ENCODE measurements around the gene ASPM.
"Not testable (repeated sequence)": the region's sequence is repeated elsewhere in the genome, so short reads cannot be mapped to it uniquely, and the experiment has no call there.

The ASPM gene

GRCh38 chr1:197063212-197063611 is 83.3 kb downstream of the ASPM start:
- H3K4me1 ChIP-seq (ENCODE audit: control insufficient read depth, insufficient read depth, low read length) = no peaks in the 10 kb centered on the region
- H3K27ac ChIP-seq (ENCODE audit: low read depth, low read length) = no peak overlapping the region
- no peaks in the 10 kb centered on the region for H3K27me3 ChIP-seq (ENCODE audit: control insufficient read depth, insufficient read depth, low read length)
- H3K36me3 ChIP-seq (ENCODE audit: control insufficient read depth, insufficient read depth, low read length) = no peaks in the 10 kb centered on the region
- H3K4me3 ChIP-seq (ENCODE audit: low read length) = no peak overlapping the region
- H3K9ac ChIP-seq (ENCODE audit: low read length) = no peak overlapping the region

GRCh38 chr1:197062692-197063091 is 83.8 kb downstream of the ASPM start:
- Histone ChIP-seq H3K27ac (ENCODE audit: low read depth, low read length) (no peak overlapping the region), H3K27me3 (ENCODE audit: control insufficient read depth, insufficient read depth, low read length) (no peaks in the 10 kb centered on the region), H3K9ac (ENCODE audit: low read length) (no peak overlapping the region), H3K4me1 (ENCODE audit: control insufficient read depth, insufficient read depth, low read length) (no peaks in the 10 kb centered on the region), H3K36me3 (ENCODE audit: control insufficient read depth, insufficient read depth, low read length) (no peaks in the 10 kb centered on the region), H3K4me3 (ENCODE audit: low read length) (no peak overlapping the region)

- no peak overlapping the region for H3K27ac ChIP-seq (ENCODE audit: low read depth, low read length)
- no peak overlapping the region for H3K9ac ChIP-seq (ENCODE audit: low read length)
- H3K4me1 ChIP-seq (ENCODE audit: control insufficient read depth, insufficient read depth, low read length) = no peaks in the 10 kb centered on the region
- H3K4me3 ChIP-seq (ENCODE audit: low read length) = no peak overlapping the region
- H3K27me3 ChIP-seq (ENCODE audit: control insufficient read depth, insufficient read depth, low read length) = no peaks in the 10 kb centered on the region
- H3K36me3 ChIP-seq (ENCODE audit: control insufficient read depth, insufficient read depth, low read length) = no peaks in the 10 kb centered on the region
Observed at GRCh38 chr1:197049100-197049499, 97.4 kb downstream of the ASPM start.

DNA sequence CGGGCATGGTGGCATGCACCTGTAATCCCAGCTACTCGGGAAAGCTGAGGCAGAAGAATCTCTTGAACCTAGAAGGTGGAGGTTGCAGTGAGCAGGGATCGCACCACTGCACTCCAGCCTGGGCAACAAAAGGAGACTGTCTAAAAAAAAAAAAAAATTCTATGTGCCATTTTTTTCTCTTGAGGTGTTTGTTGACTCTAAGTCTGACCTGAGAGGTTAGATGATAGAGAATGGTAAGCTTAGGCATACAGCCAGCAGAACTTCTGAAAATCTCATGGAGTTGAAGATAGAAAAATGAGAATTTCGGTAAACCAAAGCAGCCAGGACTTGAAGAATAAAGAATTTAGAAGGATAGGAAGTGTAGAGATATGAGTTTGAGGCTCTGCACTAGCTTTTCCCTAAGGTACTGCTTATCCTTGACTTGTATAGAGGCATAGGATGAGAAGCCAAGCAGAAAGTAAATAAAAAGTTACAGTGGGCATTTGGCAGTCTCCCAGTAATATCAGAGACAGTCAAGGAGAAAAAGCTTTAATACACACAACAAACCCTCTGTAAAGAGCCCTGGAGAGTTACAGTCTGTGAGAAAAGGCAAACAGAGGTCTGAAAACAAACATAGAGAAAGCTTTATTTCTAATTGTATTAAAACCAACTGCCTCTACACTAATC is 103.7 kb downstream of the ASPM start:
- Histone ChIP-seq H3K27ac (ENCODE audit: low read depth, low read length) (no peak overlapping the region), H3K9ac (ENCODE audit: low read length) (no peak overlapping the region), H3K36me3 (ENCODE audit: control insufficient read depth, insufficient read depth, low read length) (no peaks in the 10 kb centered on the region), H3K27me3 (ENCODE audit: control insufficient read depth, insufficient read depth, low read length) (no peaks in the 10 kb centered on the region), H3K4me1 (ENCODE audit: control insufficient read depth, insufficient read depth, low read length) (no peaks in the 10 kb centered on the region), H3K4me3 (ENCODE audit: low read length) (no peak overlapping the region)

DNA sequence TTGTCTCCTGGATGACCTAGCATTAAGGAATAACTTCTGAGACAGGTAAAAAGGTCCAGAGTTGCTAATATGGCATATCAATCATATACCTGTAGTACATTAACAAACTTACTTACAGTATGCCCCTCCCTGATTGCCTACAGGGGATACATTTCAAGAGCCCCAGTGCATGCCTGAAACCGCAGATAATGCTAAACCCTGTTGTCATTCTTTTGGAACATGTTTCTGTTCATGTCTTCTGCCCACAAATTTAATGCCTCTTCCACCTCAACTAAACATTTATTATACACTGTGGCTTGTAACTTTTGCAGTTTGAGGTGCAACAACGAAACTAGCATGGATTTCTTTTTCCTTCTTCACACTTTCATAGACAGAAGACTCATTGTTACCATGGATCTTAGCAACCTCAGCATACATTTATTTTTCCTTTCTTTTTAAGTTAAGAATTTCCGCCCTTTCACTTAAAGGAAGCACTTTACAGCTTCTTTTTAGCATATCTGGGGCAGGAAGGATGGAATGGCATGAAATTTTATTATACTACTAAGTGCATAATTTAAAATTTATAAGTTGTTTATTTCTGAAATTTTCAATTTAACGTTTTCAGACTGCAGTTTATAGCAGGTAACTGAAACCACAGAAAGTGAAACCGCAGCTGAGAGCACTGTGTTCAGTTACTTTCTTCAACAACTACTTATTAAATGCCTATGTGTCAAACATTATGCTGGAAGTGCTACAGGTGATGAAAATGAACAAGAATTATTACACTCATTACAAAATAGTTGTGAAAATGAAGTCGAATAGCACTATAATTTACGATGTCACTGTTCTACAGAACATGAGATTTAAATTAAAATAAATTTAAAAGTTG is 104.7 kb downstream of the ASPM start:
- Histone ChIP-seq H3K27ac (ENCODE audit: low read depth, low read length) (no peak overlapping the region), H3K9ac (ENCODE audit: low read length) (no peak overlapping the region), H3K4me1 (ENCODE audit: control insufficient read depth, insufficient read depth, low read length) (no peaks in the 10 kb centered on the region), H3K36me3 (ENCODE audit: control insufficient read depth, insufficient read depth, low read length) (no peaks in the 10 kb centered on the region), H3K4me3 (ENCODE audit: low read length) (no peak overlapping the region), H3K27me3 (ENCODE audit: control insufficient read depth, insufficient read depth, low read length) (no peaks in the 10 kb centered on the region)

GRCh38 chr1:197036861-197037260 is 109.6 kb downstream of the ASPM start:
- H3K4me3 ChIP-seq (ENCODE audit: low read length) = no peak overlapping the region
- H3K36me3 ChIP-seq (ENCODE audit: control insufficient read depth, insufficient read depth, low read length) = no peaks in the 10 kb centered on the region
- H3K4me1 ChIP-seq (ENCODE audit: control insufficient read depth, insufficient read depth, low read length) = no peaks in the 10 kb centered on the region
- no peaks in the 10 kb centered on the region for H3K27me3 ChIP-seq (ENCODE audit: control insufficient read depth, insufficient read depth, low read length)
- H3K9ac ChIP-seq (ENCODE audit: low read length) = no peak overlapping the region
- H3K27ac ChIP-seq (ENCODE audit: low read depth, low read length) = no peak overlapping the region

- not testable (repeated sequence) for H3K36me3 ChIP-seq (ENCODE audit: control insufficient read depth, insufficient read depth, low read length); H3K4me1 ChIP-seq (ENCODE audit: control insufficient read depth, insufficient read depth, low read length); H3K27me3 ChIP-seq (ENCODE audit: control insufficient read depth, insufficient read depth, low read length); H3K27ac ChIP-seq (ENCODE audit: low read depth, low read length); H3K4me3 ChIP-seq (ENCODE audit: low read length); H3K9ac ChIP-seq (ENCODE audit: low read length)
Observed at GRCh38 chr1:197034631-197035339, 111.7 kb downstream of the ASPM start.

Data from rectal smooth muscle tissue (tissue), 1 donor.